ENCODE results near the gene ACR.

DNA sequence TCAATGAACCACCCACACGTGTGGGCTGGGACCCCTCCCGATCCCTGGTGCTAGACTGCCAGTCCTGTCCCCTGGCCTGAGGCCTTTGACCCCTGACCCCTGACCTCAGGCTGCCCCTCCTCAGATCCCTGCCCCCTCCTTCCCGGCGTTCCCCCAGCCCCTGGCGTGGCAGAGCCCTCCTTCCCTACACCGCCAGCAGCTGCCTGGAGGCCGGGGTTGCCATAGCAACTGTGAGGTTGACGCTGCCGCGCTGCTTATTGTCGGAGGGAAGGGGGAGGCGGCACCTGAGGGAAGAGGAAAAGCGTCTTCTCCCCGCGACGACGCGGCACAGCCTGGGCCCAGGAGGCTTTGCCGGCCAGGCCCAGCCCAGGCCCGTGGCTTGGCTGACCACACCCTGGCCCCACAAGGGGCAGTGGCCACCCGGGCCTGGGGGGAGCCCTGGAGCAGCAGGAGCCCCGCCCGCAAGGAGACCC, 32.7 kb upstream of the ACR start:
- TF ChIP-seq, protein P1, sequence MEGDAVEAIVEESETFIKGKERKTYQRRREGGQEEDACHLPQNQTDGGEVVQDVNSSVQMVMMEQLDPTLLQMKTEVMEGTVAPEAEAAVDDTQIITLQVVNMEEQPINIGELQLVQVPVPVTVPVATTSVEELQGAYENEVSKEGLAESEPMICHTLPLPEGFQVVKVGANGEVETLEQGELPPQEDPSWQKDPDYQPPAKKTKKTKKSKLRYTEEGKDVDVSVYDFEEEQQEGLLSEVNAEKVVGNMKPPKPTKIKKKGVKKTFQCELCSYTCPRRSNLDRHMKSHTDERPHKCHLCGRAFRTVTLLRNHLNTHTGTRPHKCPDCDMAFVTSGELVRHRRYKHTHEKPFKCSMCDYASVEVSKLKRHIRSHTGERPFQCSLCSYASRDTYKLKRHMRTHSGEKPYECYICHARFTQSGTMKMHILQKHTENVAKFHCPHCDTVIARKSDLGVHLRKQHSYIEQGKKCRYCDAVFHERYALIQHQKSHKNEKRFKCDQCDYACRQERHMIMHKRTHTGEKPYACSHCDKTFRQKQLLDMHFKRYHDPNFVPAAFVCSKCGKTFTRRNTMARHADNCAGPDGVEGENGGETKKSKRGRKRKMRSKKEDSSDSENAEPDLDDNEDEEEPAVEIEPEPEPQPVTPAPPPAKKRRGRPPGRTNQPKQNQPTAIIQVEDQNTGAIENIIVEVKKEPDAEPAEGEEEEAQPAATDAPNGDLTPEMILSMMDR (IDR thresholded peaks at IDR 0.05; ENCODE audit: low read length), result no peak
- no peak for TF ChIP-seq EZH2 (optimal IDR thresholded peaks at IDR 0.05; ENCODE audit: low read depth, low read length)
